H1 (cell line): ENCODE results near the gene MEIS2. TPM values are rescaled to one million over a fixed set of nuclear protein-coding genes. Genes with fewer than 3 reads are reported as not detected.

Experiments
- CTCF ChIA-PET: fragments of 300-600 bp; sonication (Branson Sonifier 250); formaldehyde crosslinking; loops from one replicate; lab custom pipeline; 2021; ENCODE audit not compliant: partially characterized antibody; lab: Charles Lee
- POLR2A ChIA-PET: fragments of 300-600 bp; sonication (Branson Sonifier 250); formaldehyde crosslinking; loops from one replicate; lab custom pipeline; 2021; ENCODE audit warnings: inconsistent platforms; ENCODE audit not compliant: partially characterized antibody; lab: Charles Lee
- DNase-seq, 2 experiments: peaks; one replicate each; pipeline versions ENCODE4 v3.0.0 to v3.0.0-alpha.2; 2010 to 2022; ENCODE audit warnings: low spot score in 2 of 2, low read depth in 1 of 2, mixed read lengths in 1 of 2
- FAIRE-seq: peaks from 2 replicates; lab custom pipeline; 2011; peaks lifted over from hg19 to GRCh38; lab: Jason Lieb, UNC
- H2AFZ ChIP-seq: 2 replicates; pipeline ENCODE4 v1.8.1; 2012; ENCODE audit warnings: low read length, inconsistent platforms
- H2AK5ac ChIP-seq: 2 replicates; pipeline ENCODE4 v1.6.1; 2013; ENCODE audit warnings: low read depth, low read length
- H2BK120ac ChIP-seq: replicated peaks from 2 replicates; pipeline ENCODE3; 2013; ENCODE audit warnings: low read depth, low read length, inconsistent platforms
- H2BK12ac ChIP-seq: 2 replicates; pipeline ENCODE4 v1.6.1; 2013; ENCODE audit warnings: low read depth, low read length
- H2BK15ac ChIP-seq: 2 replicates; pipeline ENCODE4 v1.6.1; 2013; ENCODE audit warnings: low read length
- H2BK20ac ChIP-seq: 2 replicates; pipeline ENCODE4 v1.6.1; 2013; ENCODE audit warnings: low read length
- H2BK5ac ChIP-seq: 2 replicates; pipeline ENCODE4 v1.6.1; 2013; ENCODE audit warnings: low read depth, low read length
- H3K14ac ChIP-seq: 2 replicates; pipeline ENCODE4 v1.6.1; 2013; ENCODE audit warnings: inconsistent platforms; ENCODE audit not compliant: insufficient read length
- H3K18ac ChIP-seq: 2 replicates; pipeline ENCODE4 v1.6.1; 2013; ENCODE audit warnings: low read length; ENCODE audit errors: extremely low read depth
- H3K23ac ChIP-seq: 2 replicates; pipeline ENCODE4 v1.6.1; 2013; ENCODE audit warnings: inconsistent platforms; ENCODE audit not compliant: insufficient read length
- H3K23me2 ChIP-seq: 2 replicates; pipeline ENCODE4 v1.6.1; 2013; ENCODE audit warnings: low read depth, low read length
- H3K27ac ChIP-seq: 2 replicates; pipeline ENCODE4 v1.6.1; 2011; ENCODE audit warnings: low read depth, low read length, inconsistent platforms
- H3K27me3 ChIP-seq, 4 experiments: replicated peaks in 1 of 4; 1 replicate in 1 of 4; 2 replicates in 3 of 4; pipeline versions ENCODE4 v1.6.1 to v1.8.1; 2011 to 2013; ENCODE audit warnings: low read length in 3 of 4, mild to moderate bottlenecking in 3 of 4, inconsistent platforms in 2 of 4, mixed read lengths in 2 of 4, moderate library complexity in 1 of 4; ENCODE audit not compliant: control insufficient read depth in 3 of 4, insufficient read depth in 3 of 4; ENCODE audit errors: extremely low read depth in 1 of 4
- H3K36me3 ChIP-seq, 4 experiments: 2 replicates each; pipeline versions ENCODE4 v1.6.1 to v1.8.1; 2011 to 2013; ENCODE audit warnings: mild to moderate bottlenecking in 4 of 4, low read length in 3 of 4, moderate library complexity in 2 of 4, control low read depth in 1 of 4, inconsistent platforms in 1 of 4; ENCODE audit not compliant: insufficient read depth in 4 of 4, control insufficient read depth in 2 of 4
- H3K4ac ChIP-seq: replicated peaks from 2 replicates; pipeline ENCODE3; 2013; ENCODE audit warnings: low read length, low read depth, mixed read lengths, inconsistent platforms; ENCODE audit not compliant: insufficient read length
- H3K4me1 ChIP-seq, 4 experiments: replicated peaks in 1 of 4; 1 replicate in 1 of 4; 2 replicates in 3 of 4; pipeline versions ENCODE4 v1.6.1 to v1.8.1; 2011 to 2013; ENCODE audit warnings: low read length in 3 of 4, inconsistent platforms in 2 of 4, mixed read lengths in 1 of 4; ENCODE audit not compliant: insufficient read depth in 4 of 4, control insufficient read depth in 3 of 4
- H3K4me2 ChIP-seq, 2 experiments: 2 replicates each; pipeline versions ENCODE4 v1.6.1 to v1.8.1; 2011 to 2013; ENCODE audit warnings: low read depth in 2 of 2, low read length in 2 of 2, control low read depth in 1 of 2, inconsistent platforms in 1 of 2, mild to moderate bottlenecking in 1 of 2; ENCODE audit not compliant: insufficient read depth in 1 of 2
- H3K4me3 ChIP-seq, 4 experiments: fragments of 200-600, 300-600 bp in 1 of 4; sonication (generic), shearing (Covaris generic), sonication (Bioruptor Twin) in 1 of 4; 2 replicates each; pipeline versions ENCODE4 v1.5.1 to v1.8.1; 2011 to 2016; ENCODE audit warnings: low read length in 4 of 4, low read depth in 3 of 4, control low read depth in 2 of 4, inconsistent platforms in 2 of 4, mild to moderate bottlenecking in 2 of 4, mixed read lengths in 1 of 4, moderate library complexity in 1 of 4; ENCODE audit not compliant: insufficient read depth in 2 of 4; ENCODE audit errors: extremely low read depth in 1 of 4
- H3K56ac ChIP-seq: replicated peaks from 2 replicates; pipeline ENCODE3; 2013; ENCODE audit warnings: low read depth, mild to moderate bottlenecking, mixed read lengths, low read length, inconsistent platforms; ENCODE audit not compliant: insufficient read length
- H3K79me1 ChIP-seq: 2 replicates; pipeline ENCODE4 v1.6.1; 2013; ENCODE audit warnings: low read depth, low read length, control low read depth
- H3K79me2 ChIP-seq, 2 experiments: 2 replicates each; pipeline versions ENCODE4 v1.6.1 to v1.8.1; 2012 to 2013; ENCODE audit warnings: low read length in 2 of 2, mild to moderate bottlenecking in 2 of 2, inconsistent platforms in 1 of 2; ENCODE audit not compliant: insufficient read depth in 2 of 2, control insufficient read depth in 1 of 2
- H3K9ac ChIP-seq, 4 experiments: replicated peaks in 1 of 4; 1 replicate in 1 of 4; 2 replicates in 3 of 4; pipeline versions ENCODE4 v1.6.1 to v1.8.1; 2011 to 2013; ENCODE audit warnings: low read depth in 3 of 4, low read length in 3 of 4, control low read depth in 2 of 4, mild to moderate bottlenecking in 2 of 4, moderate library complexity in 2 of 4, inconsistent platforms in 1 of 4; ENCODE audit errors: extremely low read depth in 1 of 4
- H3K9me3 ChIP-seq, 2 experiments: 2 replicates each; pipeline versions ENCODE4 v1.6.1 to v1.8.1; 2012 to 2013; ENCODE audit warnings: mild to moderate bottlenecking in 2 of 2, moderate library complexity in 2 of 2, control low read depth in 1 of 2, inconsistent platforms in 1 of 2, low read depth in 1 of 2, low read length in 1 of 2, mixed read lengths in 1 of 2; ENCODE audit not compliant: insufficient read depth in 2 of 2
- H4K20me1 ChIP-seq, 2 experiments: replicated peaks in 1 of 2; 2 replicates each; pipeline versions ENCODE3 to v1.8.1; 2011 to 2013; ENCODE audit warnings: inconsistent platforms in 2 of 2, low read length in 2 of 2, mild to moderate bottlenecking in 1 of 2; ENCODE audit not compliant: insufficient read depth in 2 of 2, control insufficient read depth in 1 of 2
- H4K5ac ChIP-seq: 2 replicates; pipeline ENCODE4 v1.6.1; 2013; ENCODE audit warnings: low read length, low read depth, mixed read lengths, inconsistent platforms; ENCODE audit not compliant: insufficient read length
- H4K8ac ChIP-seq: 2 replicates; pipeline ENCODE4 v1.8.0; 2013; ENCODE audit warnings: mild to moderate bottlenecking, moderate library complexity, low read length, inconsistent platforms; ENCODE audit not compliant: insufficient read depth; ENCODE audit errors: extremely low read depth
- H4K91ac ChIP-seq: replicated peaks from 2 replicates; pipeline ENCODE3; 2013; ENCODE audit warnings: low read length, mixed read lengths, inconsistent platforms; ENCODE audit not compliant: insufficient read length
- CBX5 ChIP-seq: fragments of 300-800, 300-1000 bp; sonication (generic); IDR thresholded peaks from 2 replicates; pipeline ENCODE4 v1.7.1; 2016; ENCODE audit warnings: antibody characterized with exemption, low read length, low read depth
- CBX8 ChIP-seq: fragments of 300-800, 300-1000 bp; sonication (generic); IDR thresholded peaks from 2 replicates; pipeline ENCODE4 v1.7.1; 2016; ENCODE audit warnings: low read depth, low read length, borderline replicate concordance
- CREB1 ChIP-seq: IDR thresholded peaks from 2 replicates; pipeline ENCODE4 v1.6.1; 2012; ENCODE audit warnings: inconsistent platforms
- EZH2 ChIP-seq: fragments of 200-600 bp; sonication (generic); IDR thresholded peaks from 2 replicates; pipeline ENCODE4 v1.7.1; 2012; ENCODE audit warnings: low read depth, mild to moderate bottlenecking, moderate library complexity, low read length, inconsistent platforms; ENCODE audit not compliant: severe bottlenecking
- GTF2F1 ChIP-seq: IDR thresholded peaks from 2 replicates; pipeline ENCODE4 v1.6.1; 2012; ENCODE audit warnings: low read depth, low read length, improper control_type of control experiment, borderline replicate concordance
- HDAC6 ChIP-seq: IDR thresholded peaks from one replicate; pipeline ENCODE4 v1.7.1; 2012; ENCODE audit warnings: low read depth, mild to moderate bottlenecking, inconsistent platforms, low read length, moderate library complexity
- SIRT6 ChIP-seq: IDR thresholded peaks from one replicate; pipeline ENCODE4 v1.7.1; 2012; ENCODE audit warnings: low read length, inconsistent platforms
- WGBS, 2 experiments: shearing (Covaris generic) in 1 of 2; methylation state at CpG; one replicate each; pipeline versions ENCODE4 v1.1.6 to v1.1.7; 2013 to 2015; ENCODE audit warnings: low lambda C conversion rate in 2 of 2, mixed read lengths in 2 of 2, inconsistent platforms in 1 of 2, low coverage in 1 of 2, missing lambda C conversion rate in 1 of 2; ENCODE audit not compliant: insufficient replicate concordance in 2 of 2, insufficient coverage in 1 of 2, insufficient read length in 1 of 2; ENCODE audit errors: extremely low coverage in 1 of 2, missing lambda C conversion rate in 1 of 2; 5-methylcytosine and 5-hydroxymethylcytosine counted together
- polyA plus RNA-seq, 7 experiments: library from polyadenylated mRNA; depleted of rRNA in 3 of 7; stranded (reverse) in 5 of 7; unstranded in 2 of 7; fragments of >200 nt in 5 of 7; fragments of 200-250 nt in 2 of 7; gene quantifications; 1 replicate in 5 of 7; 2 replicates in 1 of 7; 4 replicates in 1 of 7; pipeline versions ENCODE4 v1.2.1 to v1.2.3, GENCODE V29; 2011 to 2013; ENCODE audit warnings: missing spikeins in 2 of 7, mixed read lengths in 2 of 7
- total RNA-seq: library from RNA; stranded (reverse); fragmentation: NEBNext Ultra II Directional; extraction: Animal tissue kit (Norgen Biotek cat#: 25700); gene quantifications from 2 replicates; pipeline ENCODE4 v1.2.1, GENCODE V29; 2021
- TF ChIP-seq, protein P1 (sequence below): IDR thresholded peaks from 2 replicates; pipeline ENCODE4 v1.6.1; 2012; ENCODE audit warnings: low read length, inconsistent platforms

Gene MEIS2
- total and polyA plus RNA-seq, 2 of the 8 experiments (the other 6 are each of a cell fraction or from before 2014, with no cell fraction given) = 0.22 to 1.2 TPM

- Histone ChIP-seq H3K36me3 (no peaks in the 10 kb centered on the region), H3K9me3 (no peaks in the 10 kb centered on the region), H3K14ac (no peak overlapping the region), H3K27ac (no peak overlapping the region), H3K79me1 (no peaks in the 10 kb centered on the region), H3K4ac (no peak overlapping the region), H2BK12ac (no peak overlapping the region), H3K79me2 (no peaks in the 10 kb centered on the region), H2BK15ac (no peak overlapping the region), H2BK20ac (no peak overlapping the region), H3K23ac (no peak overlapping the region), H3K23me2 (no peaks in the 10 kb centered on the region), H2AFZ (no peak overlapping the region), H4K91ac (no peak overlapping the region), H4K20me1 (no peaks in the 10 kb centered on the region), H3K4me2 (no peak overlapping the region), H3K56ac (no peak overlapping the region), H3K27me3 (no peaks in the 10 kb centered on the region; a peak in 1 of 7 replicates), H3K4me1 (peaks cover 0 to 6% (median 4%) of the 10 kb centered on the region in 4 experiments; a peak in 2 of 7 replicates), H2BK120ac (no peak overlapping the region), H3K4me3 (no peak overlapping the region), H2BK5ac (no peak overlapping the region), H4K8ac (no peak overlapping the region), H2AK5ac (no peak overlapping the region), H4K5ac (no peak overlapping the region), H3K9ac (no peak overlapping the region), H3K18ac (no peak overlapping the region)
- CTCF ChIA-PET = interaction anchor here (0.6 kb wide), 1 partner anchor 26 kb away, joined by 5 read pairs; no protein-coding TSS in a partner anchor
- DNase-seq = no peak
- 82% methylated on average over 2 of the region's 2 CpGs; no CpG with 5 or more reads in 1 of the 2 experiments for whole genome bisulfite sequencing, 2 experiments
- POLR2A ChIA-PET = no interaction called here
- TF ChIP-seq GTF2F1 (no peak), CREB1 (no peak), CBX8 (no peak), SIRT6 (no peak), HDAC6 (no peak), EZH2 (no peak), CBX5 (no peak)
- TF ChIP-seq, protein P1, sequence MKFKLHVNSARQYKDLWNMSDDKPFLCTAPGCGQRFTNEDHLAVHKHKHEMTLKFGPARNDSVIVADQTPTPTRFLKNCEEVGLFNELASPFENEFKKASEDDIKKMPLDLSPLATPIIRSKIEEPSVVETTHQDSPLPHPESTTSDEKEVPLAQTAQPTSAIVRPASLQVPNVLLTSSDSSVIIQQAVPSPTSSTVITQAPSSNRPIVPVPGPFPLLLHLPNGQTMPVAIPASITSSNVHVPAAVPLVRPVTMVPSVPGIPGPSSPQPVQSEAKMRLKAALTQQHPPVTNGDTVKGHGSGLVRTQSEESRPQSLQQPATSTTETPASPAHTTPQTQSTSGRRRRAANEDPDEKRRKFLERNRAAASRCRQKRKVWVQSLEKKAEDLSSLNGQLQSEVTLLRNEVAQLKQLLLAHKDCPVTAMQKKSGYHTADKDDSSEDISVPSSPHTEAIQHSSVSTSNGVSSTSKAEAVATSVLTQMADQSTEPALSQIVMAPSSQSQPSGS = no peak
- FAIRE-seq = no peak
Measured at GRCh38 chr15:37059086-37059485, 41.3 kb downstream of the MEIS2 start.
